Stimulated activated memory B cell treated with anti-CD40 and anti-IgM and Interleukin-4, amounts not matched to agents 10 μg/mL and 1 μg/mL and 100 μg/mL, for 72 hours (primary cell): ENCODE measurements around the gene FBXW11.

ENCODE experiments used
- ATAC-seq: fragments of 150-1000 bp; cut with Tn5 transposase; 2 replicates; pipeline ENCODE4 v1.10.0; 2021
- H3K27ac Mint-ChIP-seq: one replicate; pipeline ENCODE4 v1.8.0; 2022; ENCODE audit warnings: mild to moderate bottlenecking, mixed read lengths
- H3K27me3 Mint-ChIP-seq: one replicate; pipeline ENCODE4 v1.8.0; 2022; ENCODE audit warnings: mixed read lengths
- H3K36me3 Mint-ChIP-seq: one replicate; pipeline ENCODE4 v1.8.0; 2022; ENCODE audit warnings: mixed read lengths
- H3K4me1 Mint-ChIP-seq: one replicate; pipeline ENCODE4 v1.8.0; 2022; ENCODE audit warnings: mixed read lengths
- H3K4me3 Mint-ChIP-seq: one replicate; pipeline ENCODE4 v1.8.0; 2022; ENCODE audit warnings: mild to moderate bottlenecking, moderate library complexity, mixed read lengths
- H3K9me3 Mint-ChIP-seq: one replicate; pipeline ENCODE4 v1.8.0; 2022; ENCODE audit warnings: mixed read lengths

The FBXW11 gene

GRCh38 chr5:171834461-171834860 lies 172.0 kb downstream of the FBXW11 start:
- no peak for ATAC-seq
- Mint-ChIP-seq H3K4me3 (no peak overlapping the region), H3K36me3 (peaks cover 35% of the 10 kb centered on the region)

DNA sequence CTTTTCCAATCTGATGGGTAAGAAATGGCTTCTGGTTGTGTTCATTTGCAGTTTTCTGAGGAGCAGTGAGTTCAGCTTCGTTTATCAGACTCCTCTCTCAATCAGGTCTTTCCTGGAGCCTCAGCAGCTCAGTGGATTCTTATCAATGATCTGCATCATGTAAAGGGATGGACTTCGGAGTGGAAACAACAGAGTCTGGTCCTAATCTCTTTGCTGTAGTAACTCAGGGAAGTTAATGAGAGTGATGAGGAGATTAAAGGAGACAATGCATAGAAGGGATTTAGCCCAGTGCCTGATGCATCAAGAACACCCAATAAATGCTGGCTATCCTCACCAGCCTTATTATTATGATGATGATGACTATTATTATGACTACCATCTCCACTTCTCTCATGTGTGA lies 173.7 kb downstream of the FBXW11 start:
- no peak for ATAC-seq
- no peak overlapping the region for H3K4me3 Mint-ChIP-seq
- H3K27ac Mint-ChIP-seq, result no peak overlapping the region
- no peaks in the 10 kb centered on the region for H3K4me1 Mint-ChIP-seq
- H3K9me3 Mint-ChIP-seq, result peaks cover 14% of the 10 kb centered on the region
- H3K36me3 Mint-ChIP-seq, result peaks cover 35% of the 10 kb centered on the region
- no peaks in the 10 kb centered on the region for H3K27me3 Mint-ChIP-seq

More at GRCh38 chr5:171834461-171834860, 172.0 kb downstream of the FBXW11 start:
- Mint-ChIP-seq H3K9me3 (peaks cover 14% of the 10 kb centered on the region), H3K27ac (no peak overlapping the region), H3K27me3 (no peaks in the 10 kb centered on the region), H3K4me1 (no peaks in the 10 kb centered on the region)

- peaks cover 28% of the 10 kb centered on the region for H3K36me3 Mint-ChIP-seq
- H3K4me1 Mint-ChIP-seq, result no peaks in the 10 kb centered on the region
- no peaks in the 10 kb centered on the region for H3K27me3 Mint-ChIP-seq
- H3K27ac Mint-ChIP-seq, result no peak overlapping the region
- H3K9me3 Mint-ChIP-seq, result peaks cover 14% of the 10 kb centered on the region
- no peak for ATAC-seq
- no peak overlapping the region for H3K4me3 Mint-ChIP-seq
Measured at GRCh38 chr5:171830686-171831085, 175.8 kb downstream of the FBXW11 start.

DNA sequence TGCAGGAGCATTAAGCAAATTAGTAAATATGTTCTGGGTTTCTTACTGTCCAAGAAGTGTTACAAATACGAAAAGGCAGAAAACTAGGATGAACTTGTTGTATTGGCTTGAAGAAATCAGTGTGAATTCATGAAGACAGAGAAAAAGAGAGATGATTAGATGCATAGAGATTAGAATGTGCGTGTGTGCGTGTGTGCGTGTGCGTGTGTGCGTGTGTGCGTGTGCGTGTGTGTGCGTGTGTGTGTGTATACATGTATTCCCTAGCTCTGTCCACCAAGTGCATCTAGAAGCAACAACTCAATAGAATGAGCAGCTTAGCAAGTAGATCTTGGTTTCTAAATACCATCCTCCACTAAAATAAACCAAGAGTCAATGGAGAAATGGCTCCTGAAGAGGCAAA lies 179.3 kb downstream of the FBXW11 start:
- no peak for ATAC-seq

DNA sequence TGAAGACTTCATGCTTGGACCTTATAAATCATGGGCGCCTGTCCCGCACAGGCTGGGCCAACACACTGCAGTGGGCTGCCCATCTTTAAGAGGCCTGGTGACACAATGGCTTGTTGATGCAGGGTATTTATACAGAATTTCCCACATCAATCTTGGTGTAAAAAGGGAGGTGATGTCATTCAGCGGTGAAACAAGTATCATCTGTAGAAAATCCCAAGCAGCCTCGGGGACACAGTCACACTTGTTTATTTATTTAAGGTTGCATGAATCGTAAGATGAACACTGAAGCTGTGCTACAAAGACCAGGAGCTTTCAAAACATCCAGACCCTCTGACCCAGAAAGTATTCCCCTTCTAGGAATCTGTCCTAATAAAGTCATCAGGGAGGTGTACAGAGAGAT lies 180.3 kb downstream of the FBXW11 start:
- Mint-ChIP-seq H3K4me3 (no peak overlapping the region), H3K36me3 (no peaks in the 10 kb centered on the region), H3K9me3 (peaks cover 3% of the 10 kb centered on the region), H3K4me1 (no peaks in the 10 kb centered on the region), H3K27ac (no peak overlapping the region), H3K27me3 (no peaks in the 10 kb centered on the region)
- no peak for ATAC-seq

More for the DNA sequence above, 179.3 kb downstream of the FBXW11 start:
- peaks cover 10% of the 10 kb centered on the region for H3K36me3 Mint-ChIP-seq
- no peaks in the 10 kb centered on the region for H3K27me3 Mint-ChIP-seq
- H3K4me1 Mint-ChIP-seq, result no peaks in the 10 kb centered on the region
- no peak overlapping the region for H3K27ac Mint-ChIP-seq
- H3K4me3 Mint-ChIP-seq, result no peak overlapping the region
- H3K9me3 Mint-ChIP-seq, result peaks cover 10% of the 10 kb centered on the region

DNA sequence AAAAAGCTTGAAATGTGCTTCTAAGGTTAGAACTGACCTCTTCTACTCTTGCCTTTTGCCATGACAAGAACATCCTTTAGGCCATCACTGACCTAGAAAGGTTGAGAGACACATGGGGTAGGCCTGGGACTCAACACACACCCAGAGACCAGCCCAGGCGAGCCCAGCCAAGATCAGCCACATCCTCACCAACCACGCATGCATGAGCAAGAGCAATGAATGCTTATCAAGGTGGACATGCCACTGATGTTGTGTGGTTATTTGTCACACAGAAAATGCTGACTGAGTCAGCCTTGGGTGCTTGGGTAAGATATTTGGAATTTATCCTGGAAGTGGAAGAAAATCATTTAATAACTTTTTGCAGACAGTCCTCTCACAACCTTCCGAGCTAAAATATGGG lies 181.4 kb downstream of the FBXW11 start:
- no peaks in the 10 kb centered on the region for H3K36me3 Mint-ChIP-seq
- H3K4me1 Mint-ChIP-seq, result no peaks in the 10 kb centered on the region
- no peaks in the 10 kb centered on the region for H3K27me3 Mint-ChIP-seq
- H3K4me3 Mint-ChIP-seq, result no peak overlapping the region
- no peak overlapping the region for H3K27ac Mint-ChIP-seq
- no peaks in the 10 kb centered on the region for H3K9me3 Mint-ChIP-seq
- ATAC-seq, result no peak

DNA sequence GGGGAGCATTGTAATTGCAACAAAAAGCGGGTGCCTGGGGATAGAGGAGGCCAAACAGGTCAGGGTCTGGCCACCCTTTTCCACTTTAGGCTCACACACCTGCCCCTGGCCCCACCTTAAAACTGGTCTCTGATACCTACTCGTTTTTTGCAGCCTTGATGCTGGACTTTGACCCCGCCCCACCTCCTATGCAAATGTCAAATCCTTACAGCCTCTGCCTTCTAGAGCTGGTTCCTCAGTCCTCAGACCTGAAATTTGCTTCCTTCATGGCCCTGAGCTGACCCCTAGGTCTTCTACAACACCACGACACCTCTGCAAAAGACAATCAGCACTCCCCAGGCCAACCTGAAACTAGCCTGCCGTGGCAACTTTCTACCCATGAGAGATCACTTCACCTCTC lies 183.2 kb downstream of the FBXW11 start:
- ATAC-seq, result no peak
- Mint-ChIP-seq H3K27ac (no peak overlapping the region), H3K27me3 (no peaks in the 10 kb centered on the region), H3K4me1 (no peaks in the 10 kb centered on the region), H3K36me3 (no peaks in the 10 kb centered on the region), H3K9me3 (no peaks in the 10 kb centered on the region), H3K4me3 (no peak overlapping the region)

GRCh38 chr5:171821286-171821685 lies 185.2 kb downstream of the FBXW11 start:
- H3K4me3 Mint-ChIP-seq, result no peak overlapping the region
- H3K27me3 Mint-ChIP-seq, result peaks cover 14% of the 10 kb centered on the region
- no peak for ATAC-seq
- H3K36me3 Mint-ChIP-seq, result no peaks in the 10 kb centered on the region
- H3K9me3 Mint-ChIP-seq, result no peaks in the 10 kb centered on the region
- no peaks in the 10 kb centered on the region for H3K4me1 Mint-ChIP-seq
- H3K27ac Mint-ChIP-seq, result no peak overlapping the region

DNA sequence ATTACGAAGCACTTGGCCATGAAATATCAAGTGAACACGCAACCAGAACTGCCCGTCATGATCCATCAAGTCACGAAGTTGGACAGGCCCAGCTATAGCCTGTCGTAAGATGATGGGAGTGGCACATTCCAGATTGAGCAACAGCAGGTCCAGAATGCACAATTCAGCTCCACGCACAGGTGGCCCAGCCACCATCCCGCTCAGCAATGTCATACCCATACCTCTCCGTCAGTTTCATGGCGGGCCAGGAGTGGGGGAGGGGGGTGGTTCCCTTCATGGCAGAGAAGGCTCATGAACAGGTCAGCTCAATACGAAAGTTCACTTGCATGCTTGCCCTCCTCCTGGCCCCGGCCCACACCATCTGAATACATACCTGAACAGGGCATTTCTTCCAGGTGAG lies 185.9 kb downstream of the FBXW11 start:
- Mint-ChIP-seq H3K9me3 (no peaks in the 10 kb centered on the region), H3K27me3 (peaks cover 14% of the 10 kb centered on the region), H3K4me3 (no peak overlapping the region), H3K4me1 (no peaks in the 10 kb centered on the region), H3K27ac (no peak overlapping the region), H3K36me3 (no peaks in the 10 kb centered on the region)
- ATAC-seq, result no peak

GRCh38 chr5:171816666-171817065 lies 189.8 kb downstream of the FBXW11 start:
- Mint-ChIP-seq H3K27me3 (peaks cover 23% of the 10 kb centered on the region), H3K9me3 (peaks cover 3% of the 10 kb centered on the region), H3K4me1 (no peaks in the 10 kb centered on the region), H3K36me3 (peaks cover 6% of the 10 kb centered on the region), H3K4me3 (no peak overlapping the region), H3K27ac (no peak overlapping the region)
- ATAC-seq, result no peak

GRCh38 chr5:171813813-171814490 lies 192.5 kb downstream of the FBXW11 start:
- ATAC-seq, result no peak
- Mint-ChIP-seq H3K36me3 (peaks cover 6% of the 10 kb centered on the region), H3K27ac (no peak overlapping the region), H3K4me1 (no peaks in the 10 kb centered on the region), H3K4me3 (no peak overlapping the region), H3K9me3 (peaks cover 9% of the 10 kb centered on the region), H3K27me3 (peaks cover 23% of the 10 kb centered on the region)

GRCh38 chr5:171813270-171813669 lies 193.2 kb downstream of the FBXW11 start:
- no peak for ATAC-seq
- H3K36me3 Mint-ChIP-seq, result peaks cover 6% of the 10 kb centered on the region
- H3K4me1 Mint-ChIP-seq, result no peaks in the 10 kb centered on the region

More at GRCh38 chr5:171813270-171813669, 193.2 kb downstream of the FBXW11 start:
- H3K9me3 Mint-ChIP-seq, result peaks cover 9% of the 10 kb centered on the region
- H3K27ac Mint-ChIP-seq, result no peak overlapping the region
- peaks cover 25% of the 10 kb centered on the region for H3K27me3 Mint-ChIP-seq
- no peak overlapping the region for H3K4me3 Mint-ChIP-seq
